Gastrocnemius medialis (tissue), 4 donors: ENCODE data around the gene UTP3. TPM values are rescaled to one million over a fixed set of nuclear protein-coding genes. Genes with fewer than 3 reads are reported as not detected.

ENCODE experiments used
- ATAC-seq, 2 donors: fragments of 150-250 bp; one replicate each; pipeline ENCODE4 v1.9.1; 2016
- DNase-seq, 2 donors: peaks; one replicate each; pipeline ENCODE4 v3.0.0-alpha.2; 2019
- H3K27ac ChIP-seq, 4 donors: fragments of 200-600 bp; sonication (generic); 1 replicate in 1 of 4; 2 replicates in 3 of 4; pipeline ENCODE4 v1.5.1; 2016 to 2018; ENCODE audit warnings: mild to moderate bottlenecking in 2 of 4, moderate library complexity in 1 of 4
- H3K27me3 ChIP-seq, 3 donors: fragments of 200-600 bp; sonication (generic) in 2 of 3; 1 replicate in 1 of 3; 2 replicates in 2 of 3; pipeline versions ENCODE4 v1.5.1 to v1.6.0; 2016 to 2019; ENCODE audit warnings: mild to moderate bottlenecking in 1 of 3, moderate library complexity in 1 of 3
- H3K36me3 ChIP-seq, 2 donors: fragments of 200-600 bp; sonication (generic) in 1 of 2; one replicate each; pipeline ENCODE4 v1.5.1; 2017 to 2018
- H3K4me1 ChIP-seq, 2 donors: fragments of 200-600 bp; sonication (generic) in 1 of 2; one replicate each; pipeline ENCODE4 v1.5.1; 2016 to 2017; ENCODE audit warnings: mild to moderate bottlenecking in 2 of 2
- H3K4me3 ChIP-seq, 4 donors: fragments of 200-600 bp; sonication (generic) in 3 of 4; 1 replicate in 1 of 4; 2 replicates in 3 of 4; pipeline ENCODE4 v1.5.1; 2016 to 2019; ENCODE audit warnings: mild to moderate bottlenecking in 2 of 4
- H3K9me3 ChIP-seq, 3 donors: fragments of 200-600 bp; sonication (generic) in 2 of 3; 1 replicate in 1 of 3; 2 replicates in 2 of 3; pipeline ENCODE4 v1.5.1; 2016 to 2019
- POLR2A ChIP-seq, 2 donors: fragments of 450-650 bp; IDR thresholded peaks; one replicate each; pipeline ENCODE4 v1.6.1; 2017; ENCODE audit warnings: antibody characterized with exemption in 2 of 2, mild to moderate bottlenecking in 2 of 2, moderate library complexity in 2 of 2
- in situ Hi-C, 4 donors: fragments of 200-750 bp; cut with MboI; loops; one replicate each; pipeline versions ENCODE4 v1.15.0 to v1.8.0; 2017; ENCODE audit warnings: low sequenced_read_pairs in 4 of 4
- intact Hi-C: fragments of 100-400 bp; cut with DNase I; formaldehyde crosslinking; loops from one replicate; pipeline ENCODE4 v1.15.1; 2023; ENCODE audit warnings: low total_unique reads
- total RNA-seq, 4 donors: library from RNA; depleted of rRNA; stranded (reverse); fragments of >200 nt; gene quantifications; one replicate each; pipeline versions ENCODE4 v1.1.0 to v1.2.3, GENCODE V29; 2016
- TF ChIP-seq, protein P1 (sequence below), 5 experiments: fragments of 450-650 bp in 3 of 5; fragments of 200-600 bp in 2 of 5; sonication (generic) in 2 of 5; IDR thresholded peaks in 4 of 5; conservative IDR thresholded peaks in 1 of 5; 1 replicate in 4 of 5; 2 replicates in 1 of 5; pipeline ENCODE4 v1.5.1; 2016 to 2019; ENCODE audit warnings: antibody characterized with exemption in 5 of 5, mild to moderate bottlenecking in 3 of 5, moderate library complexity in 3 of 5

The UTP3 gene
- total RNA-seq, 4 donors from 2014 or later, result 6.3 to 13.0 (median 11.8) TPM

- H3K4me3 ChIP-seq, result no peak overlapping the region
- TF ChIP-seq POLR2A (IDR thresholded peaks at IDR 0.05), result no peak
- TF ChIP-seq, protein P1, sequence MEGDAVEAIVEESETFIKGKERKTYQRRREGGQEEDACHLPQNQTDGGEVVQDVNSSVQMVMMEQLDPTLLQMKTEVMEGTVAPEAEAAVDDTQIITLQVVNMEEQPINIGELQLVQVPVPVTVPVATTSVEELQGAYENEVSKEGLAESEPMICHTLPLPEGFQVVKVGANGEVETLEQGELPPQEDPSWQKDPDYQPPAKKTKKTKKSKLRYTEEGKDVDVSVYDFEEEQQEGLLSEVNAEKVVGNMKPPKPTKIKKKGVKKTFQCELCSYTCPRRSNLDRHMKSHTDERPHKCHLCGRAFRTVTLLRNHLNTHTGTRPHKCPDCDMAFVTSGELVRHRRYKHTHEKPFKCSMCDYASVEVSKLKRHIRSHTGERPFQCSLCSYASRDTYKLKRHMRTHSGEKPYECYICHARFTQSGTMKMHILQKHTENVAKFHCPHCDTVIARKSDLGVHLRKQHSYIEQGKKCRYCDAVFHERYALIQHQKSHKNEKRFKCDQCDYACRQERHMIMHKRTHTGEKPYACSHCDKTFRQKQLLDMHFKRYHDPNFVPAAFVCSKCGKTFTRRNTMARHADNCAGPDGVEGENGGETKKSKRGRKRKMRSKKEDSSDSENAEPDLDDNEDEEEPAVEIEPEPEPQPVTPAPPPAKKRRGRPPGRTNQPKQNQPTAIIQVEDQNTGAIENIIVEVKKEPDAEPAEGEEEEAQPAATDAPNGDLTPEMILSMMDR (IDR thresholded peaks at IDR 0.05 in 4 of 5, conservative IDR thresholded peaks at IDR 0.05 in 1 of 5), result no peak
- in situ Hi-C loops (no loop called here), intact Hi-C loops (no loop called here)
- no peak for ATAC-seq
- no peaks in the 10 kb centered on the region for H3K36me3 ChIP-seq
- H3K4me1 ChIP-seq, result peaks cover 23 to 38% of the 10 kb centered on the region in 2 donors
- no peaks in the 10 kb centered on the region for H3K9me3 ChIP-seq
- H3K27me3 ChIP-seq, result no peaks in the 10 kb centered on the region
- H3K27ac ChIP-seq, result no peak overlapping the region
- no peak for DNase-seq
Observed at GRCh38 chr4:70737006-70737405, 48.7 kb downstream of the UTP3 start.

GRCh38 chr4:70737409-70737808, 49.1 kb downstream of the UTP3 start:
- intact Hi-C loops, result no loop called here
- TF ChIP-seq, protein P1 (IDR thresholded peaks at IDR 0.05 in 4 of 5, conservative IDR thresholded peaks at IDR 0.05 in 1 of 5), result no peak
- no peak for TF ChIP-seq POLR2A (IDR thresholded peaks at IDR 0.05)
- Histone ChIP-seq H3K27me3 (no peaks in the 10 kb centered on the region), H3K27ac (no peak overlapping the region), H3K4me1 (peaks cover 23 to 39% of the 10 kb centered on the region in 2 donors), H3K36me3 (no peaks in the 10 kb centered on the region), H3K4me3 (no peak overlapping the region), H3K9me3 (no peaks in the 10 kb centered on the region)
- no peak for DNase-seq
- ATAC-seq, result no peak
- in situ Hi-C loops, result no loop called here

DNA sequence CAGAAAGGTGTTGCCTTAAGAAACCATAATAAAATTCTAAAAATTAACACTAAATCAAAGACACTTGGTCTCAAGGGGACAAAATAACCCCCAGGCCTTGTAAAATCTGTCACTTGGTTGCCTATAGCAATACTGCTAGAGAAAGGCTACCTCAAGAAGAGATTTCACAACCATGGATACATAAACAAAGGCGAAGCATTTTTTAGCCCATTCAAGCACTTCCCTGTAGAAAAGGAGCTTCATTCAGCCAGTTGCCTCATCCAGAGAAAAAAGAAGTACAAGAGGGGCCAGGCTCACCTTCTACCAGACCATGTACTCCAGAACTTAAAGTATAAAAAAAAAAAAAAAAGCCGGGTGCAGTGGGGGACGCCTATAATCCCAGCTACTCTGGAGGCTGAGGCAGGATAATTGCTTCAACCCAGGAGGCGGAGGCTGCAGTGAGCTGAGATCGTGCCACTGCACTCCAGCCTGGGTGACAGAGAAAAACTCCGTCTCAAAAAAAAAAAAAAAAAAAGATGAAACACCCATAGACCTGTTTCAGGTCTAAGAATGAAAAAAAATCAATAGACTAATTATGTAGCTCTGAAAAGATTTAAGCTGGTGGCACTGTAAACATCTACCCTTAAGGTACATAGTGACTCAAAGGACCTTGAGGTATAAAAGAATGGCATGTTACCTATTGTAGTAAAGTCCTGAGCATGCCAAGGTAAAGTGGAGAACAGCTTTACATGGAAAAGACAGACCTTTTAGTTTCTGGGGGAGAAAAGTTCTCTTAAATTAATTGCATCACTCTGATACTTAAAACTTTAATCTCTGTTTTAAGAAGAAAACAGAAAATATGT, 51.4 kb downstream of the UTP3 start:
- no peak for ATAC-seq
- DNase-seq, result no peak
- Histone ChIP-seq H3K27me3 (no peaks in the 10 kb centered on the region), H3K27ac (no peak overlapping the region), H3K4me1 (peaks cover 21 to 31% of the 10 kb centered on the region in 2 donors), H3K36me3 (no peaks in the 10 kb centered on the region), H3K9me3 (no peaks in the 10 kb centered on the region), H3K4me3 (no peak overlapping the region)
- intact Hi-C loops (no loop called here), in situ Hi-C loops (no loop called here)
- TF ChIP-seq, protein P1 (IDR thresholded peaks at IDR 0.05 in 4 of 5, conservative IDR thresholded peaks at IDR 0.05 in 1 of 5), result no peak
- no peak for TF ChIP-seq POLR2A (IDR thresholded peaks at IDR 0.05)

Other genes with a start within 250 kb of the UTP3 start
- not detected for gene MUC7, start 216.3 kb upstream of the UTP3 start, total RNA-seq
- gene AMTN, start 170.0 kb upstream of the UTP3 start, total RNA-seq, result not detected
- not detected for gene AMBN, start 96.3 kb upstream of the UTP3 start, total RNA-seq
- gene ENAM, start 59.8 kb upstream of the UTP3 start, total RNA-seq, result 1 to 10 TPM in 3 of 4 donors, under 1 TPM in 1; 0.20 to 9.2 (median 2.8) TPM
- gene JCHAIN, start 22.0 kb upstream of the UTP3 start, total RNA-seq, result 1 to 10 TPM in 1 of 4 donors, under 1 TPM in 2, not detected in 1; 0.55 to 3.9 (median 0.60) TPM
- 10 to 100 TPM; 30.9 to 41.8 (median 37.2) TPM for gene RUFY3, start 33.4 kb downstream of the UTP3 start, total RNA-seq
- gene GRSF1, start 151.4 kb downstream of the UTP3 start, total RNA-seq, result 100 to 1,000 TPM; 121 to 158 (median 140) TPM
- gene MOB1B, start 213.8 kb downstream of the UTP3 start, total RNA-seq, result 10 to 100 TPM in 1 of 4 donors, 1 to 10 TPM in 3; 6.5 to 17.5 (median 8.4) TPM